ENCODE data around the gene ISM2. TPM values are rescaled to one million over a fixed set of nuclear protein-coding genes. Genes with fewer than 3 reads are reported as not detected.

Gene ISM2
- total RNA-seq, 1 donor from 2014 or later, result 0.39 TPM

DNA sequence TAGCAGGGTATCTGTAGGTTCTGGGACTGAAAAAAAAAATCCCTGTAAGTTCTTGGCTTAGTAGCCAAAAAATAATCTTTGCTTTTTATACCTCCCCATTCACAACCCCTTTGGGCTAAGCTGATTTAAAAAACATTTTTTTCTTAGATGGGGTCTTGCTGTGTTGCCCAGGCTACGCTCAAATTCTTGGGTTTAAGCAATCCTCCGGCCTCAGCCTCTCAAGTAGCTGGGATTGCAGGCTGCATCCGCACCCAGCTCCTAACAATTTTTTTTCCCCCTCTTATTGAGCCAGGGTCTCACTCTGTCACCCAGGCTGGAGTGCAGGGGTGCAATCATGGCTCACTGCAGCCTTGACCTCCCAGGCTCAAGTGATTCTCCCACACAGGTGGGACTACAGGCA lies 9.1 kb upstream of the ISM2 start:
- Mint-ChIP-seq H3K9me3 (ENCODE audit: unreplicated experiment) (peaks cover 2% of the 10 kb centered on the region), H3K27me3 (ENCODE audit: low read depth, unreplicated experiment) (peaks cover 2% of the 10 kb centered on the region), H3K4me3 (ENCODE audit: unreplicated experiment) (no peak overlapping the region), H3K4me1 (ENCODE audit: low read depth, unreplicated experiment) (peaks cover 11% of the 10 kb centered on the region), H3K36me3 (ENCODE audit: low read depth, unreplicated experiment) (peaks cover 33% of the 10 kb centered on the region), H3K27ac (ENCODE audit: unreplicated experiment) (peak overlapping the region; percentile 94)
- TF ChIP-seq EZH2 (IDR thresholded peaks at IDR 0.05; ENCODE audit: insufficient read depth, low read length), result no peak
- no peak for TF ChIP-seq CTCF (IDR thresholded peaks at IDR 0.05; ENCODE audit: insufficient read depth, low read depth, low read length)
- Histone ChIP-seq H3K4me3 (ENCODE audit: insufficient read depth, low read depth, low read length) (no peak overlapping the region), H3K36me3 (ENCODE audit: insufficient read depth, low read length) (peaks cover 26% of the 10 kb centered on the region), H4K20me1 (ENCODE audit: insufficient read depth, low read length) (peaks cover 10% of the 10 kb centered on the region), H3K79me2 (ENCODE audit: insufficient read depth, low read length) (no peaks in the 10 kb centered on the region), H3K9ac (ENCODE audit: low read length) (no peak overlapping the region), H3K27me3 (ENCODE audit: insufficient read depth, low read length) (no peaks in the 10 kb centered on the region), H2AFZ (ENCODE audit: low read depth, low read length) (no peak overlapping the region), H3K4me1 (ENCODE audit: insufficient read depth, low read length) (no peaks in the 10 kb centered on the region), H3K9me3 (ENCODE audit: insufficient read depth, low read depth, low read length) (no peaks in the 10 kb centered on the region), H3K4me2 (ENCODE audit: low read length) (peak overlapping the region; percentile 8), H3K27ac (ENCODE audit: low read depth, low read length) (peak overlapping the region; percentile 27)
- DNase-seq (ENCODE audit: low read depth) (no peak), FAIRE-seq (no peak)

DNA sequence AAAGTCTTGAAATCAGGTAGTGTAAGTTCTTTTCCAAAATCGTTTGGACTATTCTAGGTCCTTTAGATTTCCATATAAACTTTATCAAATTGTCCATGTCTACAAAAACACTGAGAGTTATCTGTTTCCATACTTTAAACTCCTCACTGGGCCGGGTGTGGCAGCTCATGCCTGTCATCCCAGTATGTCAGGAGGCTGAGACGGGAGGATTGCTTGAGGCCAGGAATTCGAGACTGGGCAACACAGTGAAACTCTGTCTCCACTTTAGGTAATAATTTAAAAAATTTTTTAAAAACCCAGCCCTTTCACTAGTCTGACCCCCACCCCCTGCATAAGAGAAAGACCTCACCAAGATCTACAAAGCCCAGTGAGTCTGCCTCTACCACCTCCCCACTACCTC lies 6.4 kb upstream of the ISM2 start:
- peaks cover 2% of the 10 kb centered on the region for H3K9me3 Mint-ChIP-seq (ENCODE audit: unreplicated experiment)
- peaks cover 20% of the 10 kb centered on the region for H3K36me3 Mint-ChIP-seq (ENCODE audit: low read depth, unreplicated experiment)
- Histone ChIP-seq H3K4me3 (ENCODE audit: insufficient read depth, low read depth, low read length) (no peak overlapping the region), H3K27me3 (ENCODE audit: insufficient read depth, low read length) (peaks cover 2% of the 10 kb centered on the region), H3K79me2 (ENCODE audit: insufficient read depth, low read length) (no peaks in the 10 kb centered on the region), H3K27ac (ENCODE audit: low read depth, low read length) (no peak overlapping the region), H3K4me2 (ENCODE audit: low read length) (no peak overlapping the region), H3K9ac (ENCODE audit: low read length) (no peak overlapping the region), H4K20me1 (ENCODE audit: insufficient read depth, low read length) (peaks cover 10% of the 10 kb centered on the region), H3K9me3 (ENCODE audit: insufficient read depth, low read depth, low read length) (no peaks in the 10 kb centered on the region), H3K4me1 (ENCODE audit: insufficient read depth, low read length) (no peaks in the 10 kb centered on the region), H3K36me3 (ENCODE audit: insufficient read depth, low read length) (peaks cover 2% of the 10 kb centered on the region), H2AFZ (ENCODE audit: low read depth, low read length) (no peak overlapping the region)
- FAIRE-seq (no peak), DNase-seq (ENCODE audit: low read depth) (no peak)
- no peak overlapping the region for H3K4me3 Mint-ChIP-seq (ENCODE audit: unreplicated experiment)
- H3K4me1 Mint-ChIP-seq (ENCODE audit: low read depth, unreplicated experiment), result peaks cover 11% of the 10 kb centered on the region
- H3K27ac Mint-ChIP-seq (ENCODE audit: unreplicated experiment), result no peak overlapping the region
- TF ChIP-seq CTCF (IDR thresholded peaks at IDR 0.05; ENCODE audit: insufficient read depth, low read depth, low read length), result no peak
- no peak for TF ChIP-seq EZH2 (IDR thresholded peaks at IDR 0.05; ENCODE audit: insufficient read depth, low read length)
- peaks cover 4% of the 10 kb centered on the region for H3K27me3 Mint-ChIP-seq (ENCODE audit: low read depth, unreplicated experiment)

DNA sequence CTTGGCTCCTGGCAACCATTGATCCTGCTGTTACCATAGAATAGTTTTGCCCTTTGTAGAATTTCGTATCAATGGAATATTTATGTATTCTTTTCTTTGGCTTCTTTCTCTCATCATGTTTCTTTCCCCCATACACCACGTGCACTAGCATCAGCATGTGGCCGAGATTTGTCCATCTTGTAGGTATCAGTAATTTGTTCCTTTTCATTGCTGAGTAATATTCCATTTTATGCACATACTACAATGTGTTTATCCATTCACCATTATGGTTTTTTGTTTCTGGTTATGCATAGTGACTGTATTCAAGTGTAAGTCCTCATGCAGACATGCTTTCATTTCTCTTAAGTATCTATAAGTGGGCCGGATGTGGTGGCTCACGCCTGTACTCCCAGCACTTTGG lies 4.5 kb upstream of the ISM2 start:
- Mint-ChIP-seq H3K4me1 (ENCODE audit: low read depth, unreplicated experiment) (peaks cover 5% of the 10 kb centered on the region), H3K36me3 (ENCODE audit: low read depth, unreplicated experiment) (peaks cover 19% of the 10 kb centered on the region), H3K27ac (ENCODE audit: unreplicated experiment) (no peak overlapping the region), H3K9me3 (ENCODE audit: unreplicated experiment) (peaks cover 2% of the 10 kb centered on the region), H3K4me3 (ENCODE audit: unreplicated experiment) (no peak overlapping the region), H3K27me3 (ENCODE audit: low read depth, unreplicated experiment) (peaks cover 12% of the 10 kb centered on the region)
- DNase-seq (ENCODE audit: low read depth) (no peak), FAIRE-seq (no peak)
- peaks cover 2% of the 10 kb centered on the region for H3K36me3 ChIP-seq (ENCODE audit: insufficient read depth, low read length)
- H3K27ac ChIP-seq (ENCODE audit: low read depth, low read length), result no peak overlapping the region
- H2AFZ ChIP-seq (ENCODE audit: low read depth, low read length), result no peak overlapping the region
- peaks cover 5% of the 10 kb centered on the region for H4K20me1 ChIP-seq (ENCODE audit: insufficient read depth, low read length)
- H3K4me1 ChIP-seq (ENCODE audit: insufficient read depth, low read length), result peaks cover 6% of the 10 kb centered on the region
- TF ChIP-seq EZH2 (IDR thresholded peaks at IDR 0.05; ENCODE audit: insufficient read depth, low read length) (no peak), CTCF (IDR thresholded peaks at IDR 0.05; ENCODE audit: insufficient read depth, low read depth, low read length) (no peak)
- H3K4me2 ChIP-seq (ENCODE audit: low read length), result no peak overlapping the region
- H3K9ac ChIP-seq (ENCODE audit: low read length), result no peak overlapping the region
- H3K4me3 ChIP-seq (ENCODE audit: insufficient read depth, low read depth, low read length), result no peak overlapping the region
- H3K79me2 ChIP-seq (ENCODE audit: insufficient read depth, low read length), result no peaks in the 10 kb centered on the region
- H3K9me3 ChIP-seq (ENCODE audit: insufficient read depth, low read depth, low read length), result no peaks in the 10 kb centered on the region
- H3K27me3 ChIP-seq (ENCODE audit: insufficient read depth, low read length), result peaks cover 13% of the 10 kb centered on the region

Data from astrocyte (in vitro differentiated cells and primary cell).